HG03460 (cell line): ENCODE results near the gene CLEC4D.
"Not testable (repeated sequence)": the region's sequence is repeated elsewhere in the genome, so short reads cannot be mapped to it uniquely, and the experiment has no call there.

Source experiments
- ATAC-seq: cut with Tn5 transposase; IDR thresholded peaks from one replicate; pipeline ENCODE4 v1.9.1; 2021; ENCODE audit not compliant: unreplicated experiment

The CLEC4D gene

DNA sequence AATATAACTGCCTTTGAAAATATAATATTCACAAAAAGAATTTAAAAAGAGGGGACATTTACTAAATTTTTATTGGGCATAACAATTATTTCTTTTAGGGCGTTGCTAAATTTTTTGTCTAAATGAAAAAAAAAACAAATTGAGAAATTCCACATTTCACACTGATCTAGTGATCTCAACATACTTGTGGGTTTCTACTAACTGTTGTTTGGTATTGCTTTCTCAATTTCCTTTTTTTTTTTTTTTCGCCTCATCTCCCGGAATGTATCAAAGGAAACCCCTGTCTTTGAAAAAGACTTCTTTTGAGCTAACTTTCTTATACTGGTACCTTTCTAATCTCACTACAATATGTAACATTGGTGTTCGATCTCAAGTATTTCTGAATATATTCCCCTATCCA, at the start of gene CLEC4D:
CLEC4D (plus strand) TSS at position 248 of the 400 bp plus-strand sequence. CDS start 230 bp downstream, outside the sequence.
- ATAC-seq, result no peak

DNA sequence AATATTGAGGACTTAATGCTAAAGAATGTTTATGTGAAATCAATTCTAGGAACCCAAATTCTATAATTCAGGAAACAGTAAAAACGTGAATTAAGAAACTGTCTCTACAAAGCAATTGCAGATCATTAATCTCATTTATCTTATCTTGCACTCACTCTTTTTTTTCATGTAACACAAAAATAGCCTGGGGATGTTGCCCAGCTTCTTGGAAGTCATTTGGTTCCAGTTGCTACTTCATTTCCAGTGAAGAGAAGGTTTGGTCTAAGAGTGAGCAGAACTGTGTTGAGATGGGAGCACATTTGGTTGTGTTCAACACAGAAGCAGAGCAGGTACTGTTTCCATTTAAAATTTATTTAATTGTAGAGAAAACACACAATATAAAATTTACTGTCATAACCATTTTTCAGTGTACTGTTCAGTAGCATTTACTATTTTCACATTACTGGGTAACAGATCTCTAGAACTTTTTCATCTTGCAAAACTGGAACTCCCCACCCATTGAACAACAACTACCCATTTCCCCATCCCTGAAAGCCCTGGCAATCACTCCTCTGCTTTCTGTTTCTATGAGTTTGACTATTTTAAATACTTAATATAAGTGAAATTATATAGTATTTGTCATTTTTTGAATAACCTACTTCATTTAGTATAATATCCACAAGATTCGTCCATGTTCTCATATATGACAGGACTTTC, 47.9 kb upstream of the CLEC4D start:
- no peak for ATAC-seq

DNA sequence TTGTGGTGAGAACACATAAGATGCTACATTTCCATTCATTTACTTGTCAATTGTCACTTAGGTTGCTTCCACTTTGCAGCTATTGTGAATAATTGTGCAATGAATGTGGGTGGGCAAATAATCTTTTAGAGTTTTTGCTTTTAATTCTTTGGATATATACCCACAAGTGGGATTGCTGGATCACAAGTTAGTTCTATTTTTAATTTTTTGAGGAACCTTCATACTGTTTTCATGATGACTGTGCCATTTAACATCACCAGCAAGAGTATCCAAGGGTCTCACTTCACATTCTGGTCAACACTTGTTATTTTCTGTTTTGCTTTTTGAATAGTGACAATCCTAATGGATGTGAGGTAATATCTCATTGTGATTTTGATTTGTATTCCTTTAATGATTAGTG, 47.1 kb upstream of the CLEC4D start:
- ATAC-seq, result no peak

DNA sequence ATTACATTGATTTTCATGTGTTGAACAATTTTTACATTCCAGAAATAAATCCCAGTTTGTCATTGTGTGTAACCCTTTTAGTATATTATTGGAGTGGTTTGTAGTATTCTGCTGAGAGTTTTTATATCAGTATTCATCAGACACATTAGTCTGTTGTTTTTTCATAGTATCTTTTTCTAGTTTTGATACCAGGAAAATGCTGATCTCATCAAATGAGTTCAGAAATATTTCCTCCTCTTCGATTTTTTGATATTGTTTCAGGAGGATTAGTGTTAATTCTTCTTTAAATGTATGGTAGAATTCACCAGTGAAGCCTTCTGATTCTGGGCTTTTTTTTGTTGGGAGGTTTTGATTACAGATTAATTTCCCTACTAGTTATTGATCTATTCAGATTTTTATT, 42.2 kb upstream of the CLEC4D start:
- no peak for ATAC-seq

DNA sequence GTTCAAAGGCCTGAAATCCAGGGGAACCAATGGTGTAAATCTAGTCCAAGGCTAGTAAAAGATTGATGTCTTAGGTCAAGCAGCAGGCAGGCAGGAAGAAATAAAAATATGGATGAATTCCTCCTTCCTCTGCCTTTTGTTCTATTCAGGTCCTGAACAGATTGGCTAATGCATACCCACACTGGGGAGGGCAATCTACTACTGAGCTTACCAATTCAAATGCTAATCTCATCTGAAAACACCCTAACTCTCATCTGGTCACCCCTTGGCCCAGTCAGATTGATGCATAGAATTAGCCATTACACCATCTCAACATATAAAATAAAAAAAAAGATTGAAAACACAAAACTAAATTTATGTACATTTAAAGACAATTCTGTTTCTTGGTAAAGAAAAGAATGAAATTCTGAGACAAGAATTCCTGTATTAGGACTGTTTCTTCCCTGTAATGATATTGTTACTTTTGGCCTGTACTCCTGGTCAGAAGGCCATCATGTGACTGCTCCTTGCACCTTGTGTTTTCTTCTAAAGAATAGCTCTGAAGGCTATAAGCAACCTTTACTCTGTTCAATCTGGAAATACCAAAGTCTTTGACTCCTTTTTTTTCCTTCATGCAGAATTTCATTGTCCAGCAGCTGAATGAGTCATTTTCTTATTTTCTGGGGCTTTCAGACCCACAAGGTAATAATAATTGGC, 37.6 kb upstream of the CLEC4D start:
- ATAC-seq, result no peak

DNA sequence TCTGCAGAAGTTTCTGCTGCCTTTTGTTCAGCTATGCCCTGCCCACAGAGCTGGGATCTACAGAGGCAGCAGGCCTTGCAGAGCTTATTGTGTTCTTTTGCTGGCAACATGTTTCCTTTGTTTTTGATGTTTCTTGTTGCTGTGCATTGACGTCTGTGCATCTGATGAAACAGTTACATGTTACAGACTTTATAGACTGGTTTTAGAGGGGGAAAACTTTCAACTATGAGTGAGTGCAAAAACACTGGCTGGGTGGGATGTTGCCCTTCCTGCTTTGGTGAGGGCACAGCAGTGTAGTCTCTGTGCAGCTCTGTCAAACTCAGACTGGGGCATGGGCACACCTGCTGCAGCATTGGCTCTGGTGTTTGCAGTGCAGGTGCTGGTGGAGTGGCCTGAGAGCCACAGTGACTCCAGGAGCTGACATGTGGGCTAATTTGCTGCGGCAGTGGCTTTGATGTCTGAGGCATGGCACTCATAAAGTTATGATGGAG, 30.7 kb upstream of the CLEC4D start:
- ATAC-seq, result no peak

DNA sequence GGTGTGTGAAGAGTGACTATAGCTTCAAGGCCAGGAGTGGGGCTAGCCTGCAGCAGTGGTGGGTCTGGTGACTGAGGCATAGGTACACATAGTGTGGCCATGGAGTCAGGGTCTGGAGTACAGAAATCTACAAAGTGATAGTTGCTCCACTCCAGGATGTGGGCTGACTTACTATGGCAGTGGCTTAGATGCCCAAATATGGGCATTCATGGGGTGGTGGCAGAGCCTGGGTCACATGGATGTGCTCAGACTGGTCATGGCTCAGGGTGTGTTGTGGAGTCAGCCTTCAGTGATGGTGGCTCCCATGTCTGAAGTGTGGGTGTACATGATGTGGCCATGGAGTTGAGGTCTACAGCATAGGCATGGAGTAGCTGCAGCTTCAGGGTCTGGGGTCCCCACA, 30.2 kb upstream of the CLEC4D start:
- ATAC-seq, result no peak

DNA sequence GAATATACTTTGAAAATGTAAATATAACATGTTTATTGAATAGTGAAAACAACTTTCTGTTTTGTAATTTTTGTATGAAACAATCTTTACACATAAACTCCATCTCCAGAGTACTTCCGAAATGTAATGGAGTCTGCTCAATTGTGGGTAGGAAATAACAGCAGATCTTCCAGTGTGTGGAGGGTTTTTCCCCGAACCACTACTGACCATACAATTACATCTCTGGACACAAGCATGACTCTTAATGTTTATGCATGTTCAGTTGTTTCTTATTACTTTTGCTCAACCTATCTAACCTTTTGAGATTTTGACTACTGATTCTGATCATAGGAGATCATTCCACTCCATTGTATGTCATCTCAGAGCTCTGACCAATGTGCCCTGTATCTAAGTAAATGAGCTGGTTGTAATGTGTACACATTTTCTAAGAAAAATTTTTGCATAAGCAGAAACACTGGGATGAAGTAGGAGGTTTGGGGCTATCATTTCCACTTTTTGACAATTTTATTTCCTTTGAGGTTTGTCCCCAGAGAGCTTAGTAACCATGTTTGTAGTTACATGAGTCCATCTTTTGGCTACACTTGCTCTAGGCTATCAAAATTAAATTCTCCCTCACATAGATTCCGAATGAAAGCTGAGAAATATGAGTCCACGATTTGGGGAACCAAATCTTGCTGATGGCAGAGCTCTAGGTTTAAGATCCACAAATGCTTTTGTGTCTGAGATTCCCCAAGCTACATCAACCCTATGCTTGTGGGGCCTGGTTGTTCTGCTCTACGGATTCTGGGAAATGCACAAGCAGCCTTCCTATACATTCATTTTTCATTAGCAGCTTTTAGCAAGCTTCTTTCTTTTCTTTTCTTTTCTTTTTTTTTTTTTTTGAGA, 21.4 kb upstream of the CLEC4D start:
- ATAC-seq, result no peak

DNA sequence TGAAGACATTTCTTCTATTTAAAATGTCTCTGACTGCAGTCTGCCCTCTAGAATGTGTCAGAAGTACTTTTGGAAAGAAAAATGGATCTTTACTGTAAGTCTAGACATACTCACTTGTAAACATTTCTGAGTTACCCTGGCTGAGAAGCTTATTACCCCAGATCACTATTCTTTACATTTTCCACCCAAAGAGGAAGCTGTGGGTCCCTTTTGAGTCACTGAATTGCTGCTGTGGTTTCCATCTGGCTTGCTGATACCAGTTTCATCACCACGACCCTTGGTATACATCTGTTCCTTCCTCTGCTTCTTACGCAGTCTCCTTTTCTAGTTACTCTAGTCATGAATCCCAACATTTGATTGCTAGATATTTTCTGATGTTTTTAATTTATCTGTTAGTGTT, 20.2 kb upstream of the CLEC4D start:
- ATAC-seq, result peak; percentile 98

DNA sequence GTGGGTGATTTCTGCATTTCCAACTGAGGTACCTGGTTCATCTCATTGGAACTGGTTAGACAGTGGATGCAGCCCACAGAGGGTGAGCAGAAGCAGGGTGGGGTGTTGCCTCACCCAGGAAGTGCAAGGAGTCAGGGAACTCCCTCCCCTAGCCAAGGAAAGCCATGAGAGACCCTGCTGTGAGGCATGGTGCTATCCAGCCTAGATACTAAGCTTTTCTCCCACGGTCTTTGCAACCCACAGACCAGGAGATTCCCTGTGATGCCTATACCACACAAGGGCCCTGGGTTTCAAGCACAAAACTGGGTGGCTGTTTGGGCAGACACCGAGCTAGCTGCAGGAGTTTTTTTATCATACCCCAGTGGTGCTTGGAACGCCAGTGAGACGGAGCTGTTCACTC, 17.6 kb upstream of the CLEC4D start:
- ATAC-seq, result not testable (repeated sequence)

DNA sequence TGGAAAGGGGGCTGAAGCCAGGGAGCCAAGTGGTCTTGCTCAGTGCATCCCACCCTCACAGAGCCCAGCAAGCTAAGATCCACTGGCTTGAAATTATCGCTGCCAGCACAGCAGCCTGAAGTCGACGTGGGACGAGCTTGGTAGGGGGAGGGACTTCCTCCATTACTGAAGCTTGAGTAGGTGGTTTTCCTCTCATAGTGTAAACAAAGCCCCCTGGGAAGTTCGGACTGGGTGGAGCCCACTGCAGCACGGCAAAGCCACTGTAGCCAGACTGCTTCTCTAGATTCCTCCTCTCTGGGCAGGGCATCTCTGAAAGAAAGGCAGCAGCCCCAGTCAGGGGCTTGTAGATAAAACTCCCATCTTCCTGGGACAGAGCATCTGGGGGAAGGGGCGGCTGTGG, 17.2 kb upstream of the CLEC4D start:
- not testable (repeated sequence) for ATAC-seq

DNA sequence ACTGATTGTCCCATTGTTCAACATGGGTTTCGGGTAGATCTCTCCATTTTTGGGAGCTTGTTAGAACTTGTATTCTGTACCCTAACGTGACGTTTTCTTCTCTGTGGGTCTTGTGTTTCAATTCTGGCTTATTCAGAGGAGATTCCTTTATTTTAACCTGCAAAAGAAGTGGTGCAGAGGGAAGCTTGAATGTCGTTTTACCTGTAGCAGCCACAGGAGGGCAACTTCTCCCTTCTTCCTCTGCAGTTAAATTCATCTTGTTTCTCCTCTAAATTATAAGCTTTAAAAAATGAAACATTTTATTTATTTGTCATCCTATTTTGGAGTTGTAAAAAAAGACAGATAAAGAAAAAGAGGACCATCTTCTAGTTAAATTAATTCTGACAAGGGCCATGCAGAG, 13.7 kb upstream of the CLEC4D start:
- ATAC-seq, result no peak

DNA sequence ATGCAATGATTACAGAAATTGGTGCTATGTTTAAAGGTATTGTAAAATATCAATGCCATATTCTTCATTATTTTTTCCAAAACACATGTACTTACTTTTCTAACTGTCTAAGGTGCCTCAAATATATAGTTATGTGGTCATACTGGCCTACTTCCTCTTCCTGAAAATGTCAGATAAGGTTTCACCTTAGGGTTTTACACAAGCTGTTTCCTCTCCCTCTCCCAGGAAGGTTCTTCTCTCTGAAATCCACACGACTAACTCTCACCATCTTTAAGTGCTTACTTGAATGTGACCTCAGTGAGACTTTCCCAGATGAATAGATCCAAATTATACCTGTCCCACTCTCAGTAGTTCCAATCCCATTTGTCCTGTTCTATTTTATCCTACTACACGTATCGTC, 11.6 kb upstream of the CLEC4D start:
- ATAC-seq, result no peak

DNA sequence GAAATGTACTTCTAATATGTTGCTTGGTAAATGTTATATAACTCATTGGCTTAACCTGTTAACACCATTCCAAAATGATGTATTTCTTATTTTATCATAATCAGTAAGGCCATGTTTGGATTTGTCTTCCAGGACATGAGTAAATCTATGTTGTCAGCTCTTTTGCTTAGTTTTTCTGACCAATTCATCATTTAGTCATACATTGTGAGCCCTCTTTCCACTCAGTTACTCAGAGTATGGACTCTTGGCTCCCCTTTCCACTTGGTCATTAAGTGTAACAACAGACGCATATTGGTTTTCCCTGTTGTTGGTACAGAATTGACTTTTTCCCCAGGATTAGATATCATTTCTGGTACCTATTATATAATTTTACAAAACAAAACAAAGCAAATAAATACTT, 9.0 kb upstream of the CLEC4D start:
- no peak for ATAC-seq

DNA sequence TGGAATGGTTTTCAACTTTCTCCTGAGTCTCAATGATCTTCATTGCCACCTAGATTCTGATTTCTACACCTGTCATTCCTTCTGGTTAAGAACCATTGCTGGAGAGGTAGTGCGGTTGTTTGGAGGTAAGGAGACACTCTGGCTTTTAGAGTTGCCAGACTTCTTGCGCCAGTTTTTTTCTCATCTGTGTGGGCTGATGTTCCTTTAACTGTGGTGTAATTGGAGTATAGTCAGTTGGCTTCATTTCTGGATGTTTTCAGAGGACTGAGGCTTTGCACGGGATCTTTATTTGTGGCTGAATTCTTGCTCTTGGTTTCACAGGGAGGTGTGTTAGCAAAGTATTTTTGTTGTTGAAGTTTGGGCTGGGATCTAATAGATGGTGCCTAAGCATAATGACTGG, 5.7 kb upstream of the CLEC4D start:
- ATAC-seq, result no peak

DNA sequence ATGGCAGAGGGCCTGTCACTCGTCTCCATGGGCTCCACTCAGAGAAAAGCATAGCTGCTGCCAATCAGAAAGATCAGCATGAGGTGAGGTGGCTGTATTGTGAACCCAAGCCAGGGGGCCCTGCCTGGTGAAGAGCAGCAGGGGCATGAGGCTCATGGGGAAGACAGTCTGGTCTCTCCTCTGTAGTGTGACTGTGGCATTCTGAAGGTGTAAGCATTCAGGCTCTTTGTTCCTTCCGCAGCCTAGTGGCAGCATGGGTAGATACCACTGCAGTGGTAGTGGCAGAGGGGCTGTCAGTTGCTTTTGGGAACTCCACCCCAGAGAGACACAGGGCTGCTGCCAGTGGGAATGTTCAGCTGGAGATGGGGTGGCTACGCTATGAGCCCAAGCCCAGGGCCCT, 5.1 kb upstream of the CLEC4D start:
- no peak for ATAC-seq

DNA sequence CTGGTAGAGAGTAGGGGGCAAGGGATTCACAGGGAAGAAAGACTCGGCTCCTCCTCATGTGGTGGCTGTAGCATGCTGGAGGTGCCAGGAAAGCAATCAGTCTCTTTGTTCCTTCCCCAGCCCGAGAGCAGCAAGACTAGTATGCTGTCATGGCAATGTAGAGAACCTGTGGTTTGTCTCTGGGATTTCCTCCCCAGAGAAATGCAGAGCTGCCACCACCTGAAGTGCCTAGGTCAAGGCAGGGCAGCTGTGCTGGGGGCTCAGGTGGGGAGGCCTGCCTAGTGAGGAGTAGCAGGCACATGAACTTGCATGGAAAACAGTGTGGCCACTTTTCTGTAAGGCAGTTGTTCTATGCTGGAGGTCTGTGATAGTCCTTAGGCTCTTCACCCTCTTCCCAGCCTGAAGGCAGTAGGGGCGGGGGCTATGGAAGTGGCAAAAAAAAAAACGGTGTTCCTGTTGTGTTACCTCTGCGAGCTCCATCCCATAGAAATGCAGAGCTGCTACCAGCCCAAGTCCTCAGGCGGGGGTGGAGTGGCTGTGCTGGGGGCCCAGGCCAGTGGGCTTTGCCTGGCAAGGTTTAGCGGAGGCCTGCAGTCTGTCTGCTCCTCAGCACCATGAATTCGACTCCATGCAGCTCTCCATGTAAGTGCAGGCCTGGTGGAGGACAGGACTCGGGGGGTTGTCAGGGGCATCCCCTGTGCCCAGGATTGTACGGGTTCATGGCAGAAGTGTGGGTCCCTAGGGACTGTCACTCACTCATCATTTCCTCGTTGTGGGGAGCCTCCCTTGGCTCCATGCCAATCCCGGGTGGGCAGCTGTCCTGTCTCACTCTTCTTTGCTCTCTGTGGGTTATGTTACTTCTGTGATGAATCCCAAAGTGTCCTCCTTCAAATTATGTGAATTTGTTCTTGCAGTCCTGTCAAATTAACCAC, 4.1 kb upstream of the CLEC4D start:
- no peak for ATAC-seq

DNA sequence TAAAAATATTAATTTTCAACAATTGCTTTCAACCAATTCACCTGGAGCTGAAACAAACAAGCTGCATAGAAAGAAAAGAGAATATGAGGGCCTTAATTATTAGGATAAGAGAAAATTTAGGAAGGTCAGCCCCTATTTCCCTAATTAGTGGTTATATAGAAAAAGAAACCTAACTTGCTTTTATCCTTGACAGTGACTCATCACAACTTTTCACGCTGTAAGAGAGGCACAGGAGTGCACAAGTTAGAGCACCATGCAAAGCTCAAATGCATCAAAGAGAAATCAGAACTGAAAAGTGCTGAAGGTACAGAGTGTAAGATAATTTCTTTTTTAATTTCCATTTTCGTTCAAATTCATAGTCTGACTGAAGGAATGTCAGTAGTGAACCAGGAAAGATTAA, 4.7 kb downstream of the CLEC4D start:
- no peak for ATAC-seq

DNA sequence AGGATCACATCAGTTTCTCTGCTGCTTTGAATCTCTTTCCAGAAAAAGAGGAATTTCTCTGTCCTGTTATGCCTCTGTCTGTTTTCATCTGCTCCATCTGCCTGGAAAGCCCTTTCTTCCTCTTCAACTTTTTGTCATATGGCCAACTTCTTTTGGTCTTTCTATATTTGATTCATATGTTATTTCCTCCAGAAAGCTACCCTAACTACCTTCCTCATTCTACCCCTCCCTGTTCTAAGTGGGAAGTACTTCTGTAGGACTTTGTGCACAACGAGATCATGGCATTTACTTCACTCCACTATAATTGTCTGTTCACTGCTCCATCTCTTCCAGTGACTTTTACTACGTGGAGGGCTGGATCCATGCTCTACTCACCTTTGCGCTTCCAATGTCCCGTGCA, 5.9 kb downstream of the CLEC4D start:
- no peak for ATAC-seq

DNA sequence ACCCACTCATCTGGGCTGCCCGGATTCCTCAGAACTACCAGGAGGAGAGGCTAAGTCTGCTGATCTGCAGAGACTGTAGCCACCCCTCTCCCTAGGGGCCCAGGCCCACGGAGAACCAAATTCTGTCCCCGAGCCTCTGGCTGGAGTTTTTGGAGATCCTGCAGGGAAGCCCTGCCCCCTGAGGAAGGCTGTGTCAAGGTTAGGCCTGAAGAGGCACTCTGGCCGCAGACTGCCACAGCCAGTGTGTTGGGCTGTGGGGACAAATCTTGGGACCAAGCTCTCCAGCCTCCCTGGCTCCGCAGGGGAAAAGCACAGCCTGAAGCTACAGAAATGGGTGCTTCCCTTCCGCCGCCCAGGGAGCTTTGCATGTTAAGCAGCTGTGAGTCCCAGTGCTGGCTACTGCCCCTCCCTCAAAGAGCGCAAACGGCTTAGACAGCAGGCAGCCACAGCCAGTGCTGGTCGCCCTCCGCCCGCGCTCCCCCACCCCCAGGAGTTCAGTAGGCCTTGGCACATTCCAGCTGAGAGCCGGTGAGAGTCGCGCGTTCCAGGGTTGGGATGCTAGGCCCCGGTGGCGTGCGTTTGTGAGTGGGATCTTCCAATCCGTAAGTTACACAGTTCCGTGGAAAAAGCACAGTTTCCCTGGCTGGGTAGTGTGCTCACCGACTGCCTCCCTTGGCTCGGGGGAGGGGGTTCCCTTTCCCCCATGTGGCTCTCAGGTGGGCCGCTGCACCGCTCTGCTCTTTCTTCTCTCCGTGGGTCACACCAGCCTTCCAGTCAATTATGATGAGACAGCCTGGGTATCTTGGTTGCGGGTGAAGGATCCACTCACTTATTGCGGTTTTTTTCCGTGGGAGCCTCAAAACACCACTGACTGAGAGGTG, 14.2 kb downstream of the CLEC4D start:
- no peak for ATAC-seq
